Smooth muscle cell (in vitro differentiated cells): ENCODE results near the gene TIE1. TPM values are rescaled to one million over a fixed set of nuclear protein-coding genes. Genes with fewer than 3 reads are reported as not detected.

ENCODE experiments used
- DNase-seq: peaks from one replicate; lab custom pipeline; 2025; ENCODE audit not compliant: unreplicated experiment; lab: John Stamatoyannopoulos, UW
- H2AFZ ChIP-seq: fragments of 200-600 bp; sonication (generic); 2 replicates; pipeline ENCODE4 v1.6.0; 2016; ENCODE audit warnings: antibody characterized with exemption, low read depth, mild to moderate bottlenecking
- H3F3A ChIP-seq: fragments of 200-600 bp; sonication (generic); 2 replicates; pipeline ENCODE4 v1.6.0; 2017; ENCODE audit warnings: antibody characterized with exemption, low read depth
- H3K27ac ChIP-seq: fragments of 200-600 bp; sonication (generic); 2 replicates; pipeline ENCODE4 v1.5.1; 2016; ENCODE audit warnings: low read depth, mild to moderate bottlenecking
- H3K27me3 ChIP-seq: fragments of 200-600 bp; sonication (generic); 2 replicates; pipeline ENCODE4 v1.6.1; 2016; ENCODE audit warnings: low read depth, mild to moderate bottlenecking
- H3K36me3 ChIP-seq: fragments of 200-600 bp; sonication (generic); 2 replicates; pipeline ENCODE4 v1.5.1; 2016; ENCODE audit warnings: low read depth
- H3K4me1 ChIP-seq: fragments of 200-600 bp; sonication (generic); 2 replicates; pipeline ENCODE4 v1.5.1; 2016; ENCODE audit warnings: low read depth
- H3K4me2 ChIP-seq: fragments of 200-600 bp; sonication (generic); 2 replicates; pipeline ENCODE4 v1.6.0; 2016; ENCODE audit warnings: mild to moderate bottlenecking
- H3K4me3 ChIP-seq: fragments of 200-600 bp; sonication (generic); 2 replicates; pipeline ENCODE4 v1.5.1; 2016; ENCODE audit warnings: mild to moderate bottlenecking
- H3K79me2 ChIP-seq: fragments of 200-600 bp; sonication (generic); 2 replicates; pipeline ENCODE4 v1.6.0; 2016; ENCODE audit warnings: low read depth, mild to moderate bottlenecking
- H3K9ac ChIP-seq: fragments of 200-600 bp; sonication (generic); 2 replicates; pipeline ENCODE4 v1.6.0; 2016; ENCODE audit warnings: low read depth
- H3K9me3 ChIP-seq: fragments of 200-600 bp; sonication (generic); replicated peaks from 2 replicates; pipeline ENCODE4 v1.5.1; 2016; ENCODE audit warnings: low read depth
- H4K20me1 ChIP-seq: fragments of 200-600 bp; sonication (generic); 2 replicates; pipeline ENCODE4 v1.6.0; 2016; ENCODE audit warnings: low read depth
- WGBS: methylation state at CpG from one replicate; pipeline ENCODE4 v1.1.7; 2016; ENCODE audit warnings: low lambda C conversion rate; 5-methylcytosine and 5-hydroxymethylcytosine counted together
- polyA plus RNA-seq: library from polyadenylated mRNA; unstranded; fragments of >200 nt; fragmentation: Nextera tagmentation; extraction: Ambion mirVana; gene quantifications from 2 replicates; pipeline ENCODE4 v1.2.1, GENCODE V29; 2016
- total RNA-seq: library from RNA; depleted of rRNA; stranded (reverse); fragments of >200 nt; gene quantifications from 2 replicates; pipeline ENCODE4 v1.2.3, GENCODE V29; 2014
- TF ChIP-seq, protein P1 (sequence below): fragments of 200-600 bp; sonication (generic); IDR thresholded peaks from 2 replicates; pipeline ENCODE4 v1.5.1; 2017; ENCODE audit warnings: borderline replicate concordance, mild to moderate bottlenecking, antibody characterized with exemption; ENCODE audit not compliant: insufficient read depth, poor library complexity, severe bottlenecking

The TIE1 gene
- total and polyA plus RNA-seq, 2 experiments from 2014 or later = 0.18 to 0.73 TPM

DNA sequence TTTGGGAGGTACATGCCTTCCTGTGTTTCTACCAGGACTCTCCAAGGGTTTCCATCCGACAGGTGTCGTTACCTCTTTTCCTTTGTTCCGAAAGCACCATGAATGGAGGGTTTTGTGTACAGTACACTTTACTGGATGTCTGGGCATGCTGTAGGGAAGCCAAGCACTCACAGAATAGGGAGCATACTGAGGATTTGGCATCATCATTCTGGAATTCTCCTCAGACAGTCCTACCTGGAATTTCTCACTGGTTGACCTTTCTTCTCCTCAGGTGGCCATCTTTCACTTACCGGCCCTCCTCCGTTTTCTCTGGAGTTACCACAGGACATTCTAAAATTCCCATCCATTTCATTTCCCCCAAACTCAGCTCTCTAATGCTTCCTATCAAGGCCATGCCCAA is 30.9 kb downstream of the TIE1 start:
- H3K79me2 ChIP-seq = no peaks in the 10 kb centered on the region
- no peak for DNase-seq
- 93% methylated on average over 5 of the region's 5 CpGs for WGBS
- H4K20me1 ChIP-seq = no peaks in the 10 kb centered on the region
- H3F3A ChIP-seq = no peaks in the 10 kb centered on the region
- no peaks in the 10 kb centered on the region for H3K9me3 ChIP-seq
- no peak overlapping the region for H2AFZ ChIP-seq
- no peaks in the 10 kb centered on the region for H3K27me3 ChIP-seq
- H3K27ac ChIP-seq = no peak overlapping the region
- no peaks in the 10 kb centered on the region for H3K36me3 ChIP-seq
- H3K4me3 ChIP-seq = no peak overlapping the region
- no peak overlapping the region for H3K9ac ChIP-seq
- peaks cover 8% of the 10 kb centered on the region for H3K4me1 ChIP-seq
- TF ChIP-seq, protein P1, sequence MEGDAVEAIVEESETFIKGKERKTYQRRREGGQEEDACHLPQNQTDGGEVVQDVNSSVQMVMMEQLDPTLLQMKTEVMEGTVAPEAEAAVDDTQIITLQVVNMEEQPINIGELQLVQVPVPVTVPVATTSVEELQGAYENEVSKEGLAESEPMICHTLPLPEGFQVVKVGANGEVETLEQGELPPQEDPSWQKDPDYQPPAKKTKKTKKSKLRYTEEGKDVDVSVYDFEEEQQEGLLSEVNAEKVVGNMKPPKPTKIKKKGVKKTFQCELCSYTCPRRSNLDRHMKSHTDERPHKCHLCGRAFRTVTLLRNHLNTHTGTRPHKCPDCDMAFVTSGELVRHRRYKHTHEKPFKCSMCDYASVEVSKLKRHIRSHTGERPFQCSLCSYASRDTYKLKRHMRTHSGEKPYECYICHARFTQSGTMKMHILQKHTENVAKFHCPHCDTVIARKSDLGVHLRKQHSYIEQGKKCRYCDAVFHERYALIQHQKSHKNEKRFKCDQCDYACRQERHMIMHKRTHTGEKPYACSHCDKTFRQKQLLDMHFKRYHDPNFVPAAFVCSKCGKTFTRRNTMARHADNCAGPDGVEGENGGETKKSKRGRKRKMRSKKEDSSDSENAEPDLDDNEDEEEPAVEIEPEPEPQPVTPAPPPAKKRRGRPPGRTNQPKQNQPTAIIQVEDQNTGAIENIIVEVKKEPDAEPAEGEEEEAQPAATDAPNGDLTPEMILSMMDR = no peak
- H3K4me2 ChIP-seq = no peak overlapping the region

DNA sequence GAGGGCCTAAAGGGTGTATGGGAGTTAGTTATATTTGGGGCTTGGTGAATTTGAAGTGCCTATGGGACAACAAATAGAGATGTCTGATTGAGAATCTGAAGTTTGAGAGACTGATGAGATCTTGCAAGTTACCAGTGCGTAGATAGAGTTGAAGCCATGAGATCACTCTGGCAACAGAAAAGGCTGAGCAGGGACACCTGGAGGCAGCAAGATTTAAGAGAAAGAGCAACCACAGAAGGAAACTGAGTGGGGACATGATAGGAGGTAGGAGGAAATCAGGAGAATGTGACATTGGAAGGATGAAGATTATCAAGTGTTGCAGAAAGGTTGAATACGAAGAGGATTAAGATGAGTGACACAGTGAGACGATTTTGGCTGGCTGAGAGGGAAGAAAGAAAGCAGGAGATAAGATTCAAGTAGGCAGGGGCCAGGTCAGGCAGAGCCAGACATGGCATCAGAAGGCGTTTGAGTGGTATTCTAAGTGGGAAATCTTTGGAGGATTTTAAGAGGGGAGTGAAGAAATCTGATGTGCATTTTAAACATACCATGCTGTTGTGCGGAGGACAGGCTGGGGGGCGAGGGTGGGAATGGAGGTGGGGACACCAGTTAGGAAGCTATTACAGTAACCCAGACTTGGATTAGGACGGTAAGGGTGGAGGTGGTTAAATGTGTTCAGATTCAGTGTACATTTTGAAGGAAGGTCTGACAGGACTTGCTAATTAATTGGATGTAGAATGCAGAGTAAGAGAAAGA is 33.8 kb downstream of the TIE1 start:
- Histone ChIP-seq H3K79me2 (no peaks in the 10 kb centered on the region), H3K27ac (no peak overlapping the region), H3K4me3 (no peak overlapping the region), H3K9ac (no peak overlapping the region), H3K4me1 (peaks cover 8% of the 10 kb centered on the region), H3K27me3 (no peaks in the 10 kb centered on the region), H3F3A (no peaks in the 10 kb centered on the region), H4K20me1 (no peaks in the 10 kb centered on the region), H3K36me3 (no peaks in the 10 kb centered on the region), H2AFZ (no peak overlapping the region), H3K4me2 (no peak overlapping the region), H3K9me3 (no peaks in the 10 kb centered on the region)
- TF ChIP-seq, protein P1 = no peak
- no peak for DNase-seq
- WGBS = 75% methylated on average over 7 of the region's 7 CpGs

- Histone ChIP-seq H3K4me2 (no peak within 1 kb of the TSS), H3K79me2 (no peaks in the 10 kb centered on the region), H3K9ac (no peak within 1 kb of the TSS), H3K4me1 (no peaks in the 10 kb centered on the region), H3K27me3 (no peaks in the 10 kb centered on the region), H3F3A (no peaks in the 10 kb centered on the region), H3K4me3 (no peak within 1 kb of the TSS), H3K27ac (no peak within 1 kb of the TSS), H2AFZ (no peak within 1 kb of the TSS), H3K9me3 (no peaks in the 10 kb centered on the region), H3K36me3 (no peaks in the 10 kb centered on the region), H4K20me1 (no peaks in the 10 kb centered on the region)
- 62% methylated on average over 3 of the region's 3 CpGs for WGBS
- no peak for DNase-seq
- TF ChIP-seq, protein P1 = no peak
These were observed 36.8 kb downstream of the TIE1 start, which contains the start of gene MPL for GRCh38 chr1:43337588-43337987. TSS of gene MPL (plus strand) at chr1:43337818. CDS start at chr1:43337849, 31 bp downstream.

DNA sequence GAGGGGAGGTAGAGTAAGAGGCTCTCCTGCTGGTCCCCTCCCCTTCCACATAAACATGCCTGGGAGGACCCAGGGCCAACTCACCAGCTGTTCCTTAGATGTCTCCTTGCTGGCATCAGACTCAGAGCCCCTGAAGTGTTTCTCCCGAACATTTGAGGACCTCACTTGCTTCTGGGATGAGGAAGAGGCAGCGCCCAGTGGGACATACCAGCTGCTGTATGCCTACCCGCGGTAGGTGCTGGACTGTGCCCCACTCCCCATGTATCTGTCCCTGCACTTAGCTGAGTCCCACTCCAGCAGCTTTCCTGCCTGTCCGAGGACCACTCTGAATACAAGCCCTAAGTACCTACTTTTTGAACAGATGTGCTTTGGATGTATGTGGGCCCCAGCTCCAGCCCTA is 37.2 kb downstream of the TIE1 start:
- H3K9ac ChIP-seq = no peak overlapping the region
- no peak overlapping the region for H3K4me3 ChIP-seq
- no peaks in the 10 kb centered on the region for H4K20me1 ChIP-seq
- H3K27ac ChIP-seq = no peak overlapping the region
- H3K79me2 ChIP-seq = no peaks in the 10 kb centered on the region
- H3K36me3 ChIP-seq = no peaks in the 10 kb centered on the region
- no peak for DNase-seq
- 97% methylated on average over 5 of the region's 5 CpGs for WGBS
- H3F3A ChIP-seq = no peaks in the 10 kb centered on the region
- TF ChIP-seq, protein P1 = no peak
- no peaks in the 10 kb centered on the region for H3K9me3 ChIP-seq
- H2AFZ ChIP-seq = no peak overlapping the region
- H3K4me2 ChIP-seq = no peak overlapping the region
- H3K27me3 ChIP-seq = no peaks in the 10 kb centered on the region
- H3K4me1 ChIP-seq = no peaks in the 10 kb centered on the region
